ENCODE results near the gene AP4S1.

- TF ChIP-seq CTCF (IDR thresholded peaks at IDR 0.05), result no peak
- no peak for TF ChIP-seq POLR2A (IDR thresholded peaks at IDR 0.05)
Observed at GRCh38 chr14:31097081-31097480, 71.6 kb downstream of the AP4S1 start.
